ENCODE results near the gene BGN. TPM values are rescaled to one million over a fixed set of nuclear protein-coding genes. Genes with fewer than 3 reads are reported as not detected.

Gene BGN
- total RNA-seq, 8 experiments from 2014 or later, result 0.08 to 105 (median 2.6) TPM; not detected in 1

DNA sequence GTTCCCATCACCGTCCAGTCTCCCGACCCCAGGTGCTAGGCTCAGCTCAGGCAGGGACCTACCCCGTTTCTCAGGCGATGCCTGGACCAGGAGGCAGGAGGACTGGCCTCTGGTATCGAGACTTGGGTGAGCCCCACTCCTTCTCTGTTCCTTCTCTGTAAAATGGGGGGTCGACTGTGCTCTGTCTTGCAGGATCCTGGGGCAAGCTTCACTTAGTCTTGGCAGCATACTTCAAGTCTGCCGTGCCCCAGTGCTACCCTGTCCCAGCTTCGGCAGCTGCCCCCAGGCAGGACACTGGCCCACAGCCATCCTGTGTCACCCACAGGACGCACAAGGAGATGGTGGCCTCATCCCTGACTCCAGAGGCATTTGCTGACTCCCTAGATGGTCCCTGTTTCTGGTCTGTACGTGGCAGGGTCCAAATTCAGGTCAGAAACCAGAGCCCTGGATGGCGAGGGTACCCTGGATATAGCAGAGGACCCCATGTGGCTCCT lies 17.4 kb upstream of the BGN start:
- Histone ChIP-seq H3K27ac (no peak overlapping the region), H3K4me1 (replicated peaks in 1 of 2) (peaks cover 7 to 8% of the 10 kb centered on the region in 2 donors), H3K4me3 (no peak overlapping the region)
- in situ Hi-C loops (cut with MboI; ENCODE audit: low pct_unique_long_range_greater_than_20kb in 2 of 9, low sequenced_read_pairs in 9 of 9, unreplicated experiment in 9 of 9), result no loop called here
- no peak for ATAC-seq (replicated peaks in 6 of 8)
- 52% methylated on average over 3 of the region's 11 CpGs; no CpG with 5 or more reads in 9 of the 10 experiments for WGBS, 10 experiments

DNA sequence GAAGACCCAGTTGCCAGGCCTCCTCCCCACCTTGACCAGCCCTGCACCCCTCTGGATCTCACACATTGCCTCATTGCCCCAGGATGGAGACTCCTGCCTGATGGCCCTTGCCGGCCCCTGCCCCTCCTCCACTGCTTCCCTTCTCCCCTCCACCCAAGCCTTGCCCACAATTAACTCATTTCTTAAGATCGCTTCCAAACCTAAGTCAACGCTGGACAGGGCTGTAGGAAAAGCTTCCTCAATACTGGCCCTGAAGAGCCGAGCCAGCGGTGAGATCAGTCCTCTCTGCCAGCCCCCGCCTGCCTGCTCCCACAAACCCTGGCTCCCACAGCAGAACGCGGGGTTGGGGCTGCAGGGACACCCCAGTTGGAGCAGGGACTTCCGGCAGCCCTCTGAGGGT lies 16.9 kb upstream of the BGN start:
- WGBS, 10 experiments, result 82% methylated on average over 2 of the region's 9 CpGs; no CpG with 5 or more reads in 9 of the 10 experiments
- no peak overlapping the region for H3K27ac ChIP-seq

DNA sequence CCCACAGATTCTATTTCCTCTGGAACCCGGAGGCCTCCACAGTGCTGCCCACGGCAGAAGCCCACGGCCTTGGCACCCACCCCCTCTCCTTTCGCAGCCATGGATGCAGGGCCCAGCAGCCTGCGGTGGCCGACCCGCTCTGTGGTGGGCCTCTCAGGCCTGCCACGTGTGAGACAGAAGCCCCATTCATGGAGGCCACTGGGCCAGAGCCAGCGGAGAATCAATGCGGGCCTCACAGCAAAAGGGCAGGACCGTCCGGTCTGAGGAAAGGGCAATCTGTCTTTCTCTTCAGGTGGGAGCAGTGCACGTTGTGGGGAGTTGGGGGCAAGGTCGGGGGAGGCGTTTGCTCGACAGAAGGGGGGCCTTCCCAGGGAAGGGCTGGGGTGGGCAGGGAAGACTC lies 16.0 kb upstream of the BGN start:
- Histone ChIP-seq H3K4me1 (replicated peaks in 1 of 2) (peaks cover 7 to 8% of the 10 kb centered on the region in 2 donors), H3K4me3 (no peak overlapping the region), H3K27ac (no peak overlapping the region)
- no CpG with 5 or more reads among the region's 16 CpGs for WGBS, 10 experiments
- ATAC-seq (replicated peaks in 6 of 8), result peak in 1 of 8 experiments; percentile 6
- in situ Hi-C loops (cut with MboI; ENCODE audit: low pct_unique_long_range_greater_than_20kb in 2 of 9, low sequenced_read_pairs in 9 of 9, unreplicated experiment in 9 of 9), result no loop called here

More for the DNA sequence above, 16.9 kb upstream of the BGN start:
- in situ Hi-C loops (cut with MboI; ENCODE audit: low pct_unique_long_range_greater_than_20kb in 2 of 9, low sequenced_read_pairs in 9 of 9, unreplicated experiment in 9 of 9), result no loop called here
- Histone ChIP-seq H3K4me3 (no peak overlapping the region), H3K4me1 (replicated peaks in 1 of 2) (peaks cover 7 to 8% of the 10 kb centered on the region in 2 donors)
- ATAC-seq (replicated peaks in 6 of 8), result no peak

DNA sequence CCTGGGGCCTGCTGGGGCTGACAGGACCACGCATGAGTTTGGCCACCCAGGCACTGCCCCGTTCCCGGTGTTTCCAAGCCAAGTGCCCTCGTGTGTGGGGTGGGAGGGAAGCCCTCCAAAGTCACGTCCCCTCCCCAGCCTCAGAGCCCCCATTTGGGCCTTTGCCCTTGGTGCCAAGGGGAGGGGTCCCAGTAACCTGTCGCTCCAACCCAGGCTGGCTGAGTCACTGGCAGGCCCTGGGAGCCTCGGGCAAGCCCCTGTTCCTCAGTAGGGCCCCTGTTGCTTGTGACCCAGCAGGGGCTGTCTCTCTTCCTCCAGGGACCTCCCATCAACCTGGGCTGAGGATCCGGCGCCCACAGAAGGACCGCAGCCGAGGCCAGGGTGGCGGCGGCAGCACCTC lies 13.7 kb upstream of the BGN start:
- no peak for ATAC-seq (replicated peaks in 6 of 8)
- Histone ChIP-seq H3K4me1 (replicated peaks in 1 of 2) (no peaks in the 10 kb centered on the region), H3K27ac (no peak overlapping the region), H3K4me3 (no peak overlapping the region)
- 40% methylated on average over 1 of the region's 13 CpGs; no CpG with 5 or more reads in 9 of the 10 experiments for WGBS, 10 experiments
- in situ Hi-C loops (cut with MboI; ENCODE audit: low pct_unique_long_range_greater_than_20kb in 2 of 9, low sequenced_read_pairs in 9 of 9, unreplicated experiment in 9 of 9), result no loop called here

DNA sequence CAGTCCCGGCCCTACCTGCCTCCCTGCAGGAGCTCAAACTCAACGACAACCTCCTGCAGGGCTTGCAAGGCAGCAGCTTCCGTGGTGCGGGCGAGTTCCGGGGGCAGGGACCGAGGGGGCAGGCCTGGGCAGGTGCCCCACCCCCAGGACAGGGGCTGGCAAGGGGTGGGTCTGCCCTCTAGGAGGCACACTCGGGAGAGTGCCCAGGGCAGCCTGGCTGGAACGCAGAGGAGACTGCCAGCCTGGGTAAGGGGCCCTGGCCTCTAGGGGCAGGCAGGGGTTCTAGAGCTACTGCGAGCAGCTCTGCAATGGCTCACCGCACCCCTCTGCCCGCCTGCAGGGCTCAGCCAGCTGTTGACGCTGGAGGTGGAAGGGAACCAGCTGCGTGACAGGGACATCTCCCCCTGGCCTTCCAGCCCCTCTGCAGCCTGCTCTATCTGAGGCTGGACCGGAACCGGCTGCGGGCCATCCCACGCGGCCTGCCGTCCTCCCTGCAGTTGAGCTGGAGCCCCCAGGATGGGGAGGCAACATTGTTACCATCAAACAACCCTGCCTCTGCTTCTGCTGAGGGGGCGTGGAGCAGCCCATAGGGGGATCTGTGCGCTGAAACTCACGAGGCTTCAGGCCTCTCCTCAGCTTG lies 12.3 kb upstream of the BGN start:
- no peak overlapping the region for H3K4me3 ChIP-seq
- no peaks in the 10 kb centered on the region for H3K4me1 ChIP-seq (replicated peaks in 1 of 2)
- in situ Hi-C loops (cut with MboI; ENCODE audit: low pct_unique_long_range_greater_than_20kb in 2 of 9, low sequenced_read_pairs in 9 of 9, unreplicated experiment in 9 of 9), result no loop called here
- no peak for ATAC-seq (replicated peaks in 6 of 8)
- WGBS, 10 experiments, result 63% methylated on average over 6 of the region's 23 CpGs; no CpG with 5 or more reads in 9 of the 10 experiments
- no peak overlapping the region for H3K27ac ChIP-seq

DNA sequence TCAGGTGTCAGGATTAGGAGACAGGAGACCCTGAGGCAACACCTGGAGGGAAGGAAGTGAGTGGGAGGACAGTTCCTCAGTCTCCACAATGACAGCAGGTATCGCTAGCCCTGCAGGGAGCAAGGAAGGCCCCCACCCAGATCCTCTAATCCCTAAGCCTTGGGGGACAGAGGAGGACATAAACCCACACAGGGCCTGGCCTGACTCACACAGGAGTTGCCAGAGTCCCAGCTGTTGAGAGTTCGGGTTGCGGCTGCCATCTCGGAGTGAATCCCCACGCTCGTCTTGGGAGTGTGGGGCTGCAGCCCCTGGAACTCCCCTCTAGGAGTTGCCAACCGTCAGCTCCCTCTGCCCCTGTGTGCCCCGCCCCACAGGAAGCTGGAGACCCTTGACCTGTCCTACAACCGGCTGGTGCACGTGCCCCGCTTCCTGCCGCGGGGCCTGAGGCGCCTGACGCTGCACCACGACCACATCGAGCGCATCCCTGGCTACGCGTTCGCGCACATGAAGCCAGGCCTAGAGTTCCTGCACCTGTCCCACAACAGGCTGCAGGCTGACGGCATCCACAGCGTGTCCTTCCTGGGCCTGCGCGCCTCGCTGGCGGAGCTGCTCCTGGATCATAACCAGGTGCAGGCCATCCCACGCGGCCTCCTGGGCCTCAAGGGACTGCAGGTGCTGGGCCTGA lies 9.2 kb upstream of the BGN start:
- in situ Hi-C loops (cut with MboI; ENCODE audit: low pct_unique_long_range_greater_than_20kb in 2 of 9, low sequenced_read_pairs in 9 of 9, unreplicated experiment in 9 of 9), result no loop called here
- no peak for ATAC-seq (replicated peaks in 6 of 8)
- H3K27ac ChIP-seq, result no peak overlapping the region
- H3K4me3 ChIP-seq, result no peak overlapping the region
- 80% methylated on average over 4 of the region's 30 CpGs; no CpG with 5 or more reads in 9 of the 10 experiments for WGBS, 10 experiments
- H3K4me1 ChIP-seq (replicated peaks in 1 of 2), result peaks cover 7 to 11% of the 10 kb centered on the region in 2 donors

DNA sequence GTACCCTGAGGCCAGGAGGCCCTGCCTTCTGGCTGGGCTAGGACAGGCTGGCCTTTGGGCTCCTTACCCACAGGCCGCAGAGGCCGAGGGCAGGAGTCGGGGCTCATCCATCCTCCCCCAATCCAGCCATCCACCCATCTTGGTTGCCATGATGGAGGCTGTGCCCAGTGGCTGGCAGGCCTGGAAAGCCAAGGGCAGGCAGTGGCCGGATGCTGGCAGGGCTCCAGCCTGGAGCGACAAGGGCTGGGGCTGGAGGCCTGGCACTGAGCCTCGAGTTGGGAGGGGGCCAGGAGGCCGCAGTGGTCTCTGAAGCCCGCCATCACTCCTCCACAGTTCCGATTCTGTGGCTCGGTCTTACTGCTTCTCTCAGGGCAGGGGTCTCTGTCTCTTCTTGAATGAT lies 8.6 kb upstream of the BGN start:
- no peak overlapping the region for H3K4me3 ChIP-seq
- ATAC-seq (replicated peaks in 6 of 8), result no peak
- no CpG with 5 or more reads among the region's 10 CpGs for WGBS, 10 experiments
- H3K4me1 ChIP-seq (replicated peaks in 1 of 2), result peaks cover 8 to 12% of the 10 kb centered on the region in 2 donors
- in situ Hi-C loops (cut with MboI; ENCODE audit: low pct_unique_long_range_greater_than_20kb in 2 of 9, low sequenced_read_pairs in 9 of 9, unreplicated experiment in 9 of 9), result no loop called here
- no peak overlapping the region for H3K27ac ChIP-seq

DNA sequence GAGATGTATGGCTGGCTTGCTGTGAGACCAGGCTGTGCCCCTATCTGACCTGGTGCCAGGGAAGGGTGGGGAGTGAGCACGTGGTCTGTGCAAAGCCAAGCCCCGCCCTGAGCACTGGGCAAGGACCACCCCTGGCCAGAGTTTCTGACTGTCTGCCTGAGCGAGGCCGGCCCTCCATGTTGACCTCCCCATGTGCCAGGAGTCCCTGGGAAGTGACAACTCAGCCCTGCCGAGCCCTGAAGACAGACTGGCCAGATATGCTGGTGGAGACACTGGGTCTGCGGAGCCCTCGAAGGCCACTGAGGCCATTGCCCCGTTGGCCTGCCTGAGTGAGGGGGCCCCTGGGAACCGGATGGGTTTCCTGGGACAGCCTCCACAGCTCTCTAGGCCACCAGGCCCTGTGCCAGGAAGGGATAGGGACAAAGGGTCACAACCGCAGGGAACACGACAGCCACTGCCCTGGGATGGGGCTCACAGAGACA lies 7.1 kb upstream of the BGN start:
- Histone ChIP-seq H3K4me1 (replicated peaks in 1 of 2) (peaks cover 19 to 24% of the 10 kb centered on the region in 2 donors), H3K27ac (no peak overlapping the region), H3K4me3 (no peak overlapping the region)
- no peak for ATAC-seq (replicated peaks in 6 of 8)
- no CpG with 5 or more reads among the region's 11 CpGs for WGBS, 10 experiments
- in situ Hi-C loops (cut with MboI; ENCODE audit: low pct_unique_long_range_greater_than_20kb in 2 of 9, low sequenced_read_pairs in 9 of 9, unreplicated experiment in 9 of 9), result no loop called here

DNA sequence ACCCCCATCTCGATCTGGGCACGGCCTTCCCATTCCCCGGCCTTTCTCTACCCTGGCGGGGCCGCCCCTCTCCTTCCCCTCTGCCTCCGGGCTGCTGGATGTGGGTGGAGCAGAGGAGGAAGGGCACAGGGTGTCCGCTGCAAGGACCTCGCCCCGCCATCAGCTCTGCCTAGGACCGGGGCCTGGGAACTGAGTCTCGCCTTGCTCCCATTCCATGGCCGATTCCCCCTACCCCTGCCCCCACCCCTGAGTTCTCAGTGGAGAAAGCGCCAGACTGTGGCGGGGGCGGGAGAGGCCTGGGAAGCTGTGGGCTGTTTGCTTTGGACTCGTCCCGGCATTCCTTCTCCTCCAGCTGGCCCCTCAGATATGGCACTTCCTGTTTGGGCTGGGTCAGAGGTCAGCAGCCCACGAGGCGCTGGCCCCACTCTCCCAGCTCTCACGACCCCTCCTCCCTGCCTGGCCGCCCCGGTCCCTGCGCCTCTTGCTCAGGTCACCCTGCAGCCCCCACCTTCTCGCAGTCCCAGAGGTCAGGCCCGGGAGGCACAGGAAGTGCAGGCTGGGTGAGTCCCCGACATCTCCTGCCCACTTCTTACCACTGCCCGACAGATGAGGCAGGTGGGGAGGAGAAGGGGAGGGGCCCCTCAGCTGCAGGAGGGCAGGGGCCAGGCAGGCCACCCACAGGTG lies 6.4 kb upstream of the BGN start:
- ATAC-seq (replicated peaks in 6 of 8), result peak in 7 of 8 experiments; percentile 10 to 68 (median 34)
- peaks cover 19 to 24% of the 10 kb centered on the region in 2 donors for H3K4me1 ChIP-seq (replicated peaks in 1 of 2)
- 0% methylated on average over 1 of the region's 27 CpGs; no CpG with 5 or more reads in 9 of the 10 experiments for WGBS, 10 experiments

DNA sequence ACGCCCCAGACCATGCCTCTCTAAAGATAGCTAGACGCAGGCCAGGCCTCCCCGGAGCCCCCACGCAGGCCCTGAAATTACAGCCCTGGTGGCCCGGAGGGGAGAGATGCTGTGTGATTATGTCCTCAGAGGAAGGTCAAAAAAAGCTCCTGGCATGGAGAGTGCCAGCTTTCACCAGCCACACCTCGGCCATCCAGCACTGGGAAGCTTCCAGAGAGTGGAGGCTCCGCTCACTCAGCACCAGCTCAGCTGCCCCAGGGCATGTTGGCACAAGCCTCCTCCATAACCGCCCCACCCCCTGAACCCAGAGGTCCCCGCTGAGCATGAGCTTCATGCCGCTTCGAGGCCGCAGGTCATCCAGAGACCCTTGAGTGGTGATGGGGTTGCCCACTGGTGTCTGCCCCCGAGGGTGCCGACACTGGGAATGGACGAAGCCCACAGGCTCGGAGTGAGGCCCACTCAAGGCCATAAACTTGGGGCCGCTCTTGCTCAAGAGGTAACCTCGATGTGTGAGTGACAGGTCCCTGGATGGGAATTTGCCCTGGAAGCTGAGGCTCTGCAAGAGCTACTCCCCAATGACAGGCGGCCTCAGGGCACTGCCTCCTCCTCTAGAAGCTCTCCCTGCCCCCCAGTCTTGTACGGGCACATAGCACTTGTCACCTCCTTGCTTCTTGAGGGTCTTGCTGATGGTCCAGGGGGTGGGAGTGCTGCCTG lies 4.4 kb upstream of the BGN start:
- H3K4me3 ChIP-seq, result no peak overlapping the region
- WGBS, 10 experiments, result no CpG with 5 or more reads among the region's 20 CpGs
- peaks cover 19 to 28% of the 10 kb centered on the region in 2 donors for H3K4me1 ChIP-seq (replicated peaks in 1 of 2)
- H3K27ac ChIP-seq, result no peak overlapping the region
- in situ Hi-C loops (cut with MboI; ENCODE audit: low pct_unique_long_range_greater_than_20kb in 2 of 9, low sequenced_read_pairs in 9 of 9, unreplicated experiment in 9 of 9), result no loop called here
- ATAC-seq (replicated peaks in 6 of 8), result no peak

More for the DNA sequence above, 6.4 kb upstream of the BGN start:
- no peak overlapping the region for H3K27ac ChIP-seq
- H3K4me3 ChIP-seq, result no peak overlapping the region
- in situ Hi-C loops (cut with MboI; ENCODE audit: low pct_unique_long_range_greater_than_20kb in 2 of 9, low sequenced_read_pairs in 9 of 9, unreplicated experiment in 9 of 9), result no loop called here

DNA sequence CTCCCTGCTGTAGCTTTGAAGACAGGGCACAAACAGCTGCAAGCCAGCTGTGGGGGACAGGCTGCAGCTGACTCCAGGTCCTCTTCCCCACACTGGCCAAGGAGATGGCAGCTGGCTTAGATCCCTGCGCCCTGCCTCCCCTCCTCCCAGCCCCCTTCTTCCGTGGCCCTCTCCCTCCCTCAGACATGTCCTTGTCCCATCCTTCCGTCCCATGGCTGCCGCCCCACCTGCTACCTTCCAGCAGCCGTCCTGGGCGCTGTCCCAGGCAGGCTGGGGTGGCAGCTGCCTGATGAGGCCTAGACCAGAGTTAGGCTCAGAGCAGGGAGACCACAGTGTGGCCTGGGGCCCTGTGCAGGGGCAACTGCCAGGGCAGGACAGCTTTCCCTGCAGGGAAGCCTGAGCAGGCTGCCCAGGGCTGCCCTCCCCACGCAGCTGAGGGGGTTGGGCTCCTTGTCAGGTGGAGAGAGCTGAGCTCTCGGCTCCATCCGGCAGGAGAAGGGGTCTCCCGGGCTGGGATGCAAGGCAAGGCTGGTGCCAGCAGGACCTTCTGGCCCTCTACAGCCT lies 3.3 kb upstream of the BGN start:
- Histone ChIP-seq H3K4me1 (replicated peaks in 1 of 2) (peaks cover 19 to 28% of the 10 kb centered on the region in 2 donors), H3K4me3 (no peak overlapping the region), H3K27ac (peak overlapping the region in 1 of 2 donors; percentile 74)
- ATAC-seq (replicated peaks in 6 of 8), result peak in 5 of 8 experiments; percentile 64 to 78 (median 69)
- in situ Hi-C loops (cut with MboI; ENCODE audit: low pct_unique_long_range_greater_than_20kb in 2 of 9, low sequenced_read_pairs in 9 of 9, unreplicated experiment in 9 of 9), result no loop called here
- WGBS, 10 experiments, result no CpG with 5 or more reads among the region's 10 CpGs

DNA sequence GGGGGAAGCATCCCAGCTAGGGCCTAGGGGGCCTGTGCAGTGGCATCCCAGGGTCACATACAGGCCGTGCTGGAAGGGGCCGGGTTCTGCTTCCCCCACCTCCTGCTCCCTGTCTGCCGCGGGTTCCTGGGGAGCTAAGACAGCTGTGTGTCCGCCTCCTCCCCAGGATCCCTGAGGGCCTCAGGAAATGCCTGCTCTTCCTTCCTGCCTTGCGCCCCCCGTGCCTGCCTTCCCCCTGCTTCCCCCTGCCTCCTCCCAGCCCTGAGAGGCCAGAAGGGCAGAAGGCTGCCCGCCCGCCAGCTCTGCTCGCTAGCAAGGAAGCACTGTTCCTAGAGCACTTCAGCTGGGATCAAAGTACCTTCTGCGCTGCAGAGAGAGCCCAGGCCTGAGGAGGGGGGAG lies 2.9 kb upstream of the BGN start:
- peak overlapping the region in 1 of 2 donors; percentile 74 for H3K27ac ChIP-seq
- H3K4me3 ChIP-seq, result no peak overlapping the region
- ATAC-seq (replicated peaks in 6 of 8), result peak in 3 of 8 experiments; percentile 3 to 35 (median 19)
- in situ Hi-C loops (cut with MboI; ENCODE audit: low pct_unique_long_range_greater_than_20kb in 2 of 9, low sequenced_read_pairs in 9 of 9, unreplicated experiment in 9 of 9), result no loop called here
- WGBS, 10 experiments, result no CpG with 5 or more reads among the region's 11 CpGs
- H3K4me1 ChIP-seq (replicated peaks in 1 of 2), result peaks cover 19 to 28% of the 10 kb centered on the region in 2 donors
